ENCODE data around the gene SLC25A28. TPM values are rescaled to one million over a fixed set of nuclear protein-coding genes. Genes with fewer than 3 reads are reported as not detected.

The SLC25A28 gene
- total RNA-seq, 1 experiment from 2014 or later: 22.2 TPM

- Histone ChIP-seq H3K14ac (ENCODE audit: insufficient read depth, low read length) (no peak overlapping the region), H3K4me1 (ENCODE audit: insufficient read depth, low read length) (no peaks in the 10 kb centered on the region), H3K23me2 (ENCODE audit: insufficient read length, low read depth, low read length, poor library complexity, severe bottlenecking) (peaks cover 12% of the 10 kb centered on the region), H3K79me2 (ENCODE audit: insufficient read depth, low read length) (no peaks in the 10 kb centered on the region), H2BK15ac (ENCODE audit: low read depth, low read length) (no peak overlapping the region), H3T11ph (ENCODE audit: low read length) (no peak overlapping the region), H3K27me3 (ENCODE audit: insufficient read depth, low read length) (no peaks in the 10 kb centered on the region; the same call in 1 of the 2 replicates), H4K5ac (ENCODE audit: insufficient read length, low read depth, low read length) (no peak overlapping the region), H3K4me2 (ENCODE audit: insufficient read depth, insufficient read length, low read length) (no peak overlapping the region), H3K27ac (ENCODE audit: insufficient read length, low read depth, low read length) (no peak overlapping the region), H3K23ac (ENCODE audit: insufficient read length, low read depth, low read length) (no peak overlapping the region), H3K9me3 (ENCODE audit: control insufficient read depth, low read depth, low read length) (no peaks in the 10 kb centered on the region), H2BK20ac (ENCODE audit: low read depth, low read length, poor library complexity, severe bottlenecking) (no peak overlapping the region), H2BK120ac (ENCODE audit: low read depth, low read length, poor library complexity, severe bottlenecking) (no peak overlapping the region), H2AK5ac (ENCODE audit: insufficient read length, low read length) (no peak overlapping the region), H3K18ac (ENCODE audit: insufficient read length, low read depth, low read length) (no peak overlapping the region), H2AFZ (ENCODE audit: low read length) (no peak overlapping the region), H4K20me1 (ENCODE audit: control insufficient read depth, insufficient read depth, insufficient read length) (no peaks in the 10 kb centered on the region), H4K8ac (replicated peaks; ENCODE audit: insufficient read length, low read depth, low read length) (no peak overlapping the region), H3K4ac (ENCODE audit: low read depth, low read length) (no peak overlapping the region), H3K79me1 (ENCODE audit: insufficient read depth, low read depth, low read length, poor library complexity, severe bottlenecking) (no peaks in the 10 kb centered on the region), H2BK5ac (ENCODE audit: insufficient read length, low read length) (no peak overlapping the region), H3K9ac (ENCODE audit: extremely low read depth, insufficient read length, low read length) (no peak overlapping the region), H4K91ac (ENCODE audit: insufficient read length, low read depth, low read length) (no peak overlapping the region), H2BK12ac (ENCODE audit: insufficient read length, low read depth, low read length) (no peak overlapping the region), H3K56ac (ENCODE audit: insufficient read length, low read depth, low read length) (no peak overlapping the region)
- H3K9me3 Mint-ChIP-seq: no peaks in the 10 kb centered on the region; a peak in 2 of 5 replicates
- no peak for DNase-seq
- peaks cover 27% of the 10 kb centered on the region for H3K27me3 Mint-ChIP-seq (ENCODE audit: low read depth)
- no peaks in the 10 kb centered on the region; a peak in 1 of 7 replicates for H3K36me3 Mint-ChIP-seq (ENCODE audit: insufficient read depth in 1 of 3, low read depth in 3 of 3)
- H3K4me1 Mint-ChIP-seq: peaks cover 14 to 16% of the 10 kb centered on the region in 2 experiments
- no peak for TF ChIP-seq CTCF (conservative IDR thresholded peaks at IDR 0.05)
- no peak overlapping the region for H3K27ac Mint-ChIP-seq
- H3K4me3 Mint-ChIP-seq: no peak overlapping the region
- no CpG with 5 or more reads among the region's 1 CpG for WGBS (ENCODE audit: extremely low coverage, insufficient read length, low lambda C conversion rate)
These were observed 36.2 kb upstream of the SLC25A28 start for GRCh38 chr10:99656199-99657064.

All from H9 (cell line).